GM12891 (cell line): Measurements from ENCODE around the gene LRRC32.
"Not testable (repeated sequence)": the region's sequence is repeated elsewhere in the genome, so short reads cannot be mapped to it uniquely, and the experiment has no call there.

ENCODE experiments used
- DNase-seq: peaks from one replicate; pipeline ENCODE4 v3.0.0; 2011; ENCODE audit warnings: low spot score; ENCODE audit not compliant: insufficient read length
- FAIRE-seq: peaks from 2 replicates; lab custom pipeline; 2011; peaks lifted over from hg19 to GRCh38; lab: Jason Lieb, UNC
- PAX5 ChIP-seq: IDR thresholded peaks from 2 replicates; pipeline ENCODE4 v1.6.1; 2011; ENCODE audit warnings: low read length, moderate library complexity, mild to moderate bottlenecking; ENCODE audit not compliant: insufficient read depth, severe bottlenecking
- POLR2A ChIP-seq: IDR thresholded peaks from 2 replicates; pipeline ENCODE4 v1.6.1; 2011; ENCODE audit warnings: low read depth, low read length, control low read depth
- POLR2AphosphoS5 ChIP-seq: IDR thresholded peaks from 2 replicates; pipeline ENCODE4 v1.6.1; 2011; ENCODE audit warnings: low read depth, low read length, control low read depth
- POU2F2 ChIP-seq: IDR thresholded peaks from 2 replicates; pipeline ENCODE4 v1.6.1; 2011; ENCODE audit warnings: low read depth, mild to moderate bottlenecking, control low read depth, low read length, moderate library complexity
- SPI1 ChIP-seq: IDR thresholded peaks from 2 replicates; pipeline ENCODE4 v1.6.1; 2011; ENCODE audit warnings: low read depth, low read length, control low read depth
- TAF1 ChIP-seq: IDR thresholded peaks from 2 replicates; pipeline ENCODE4 v1.6.1; 2011; ENCODE audit warnings: low read depth, low read length, control low read depth

LRRC32 gene

DNA sequence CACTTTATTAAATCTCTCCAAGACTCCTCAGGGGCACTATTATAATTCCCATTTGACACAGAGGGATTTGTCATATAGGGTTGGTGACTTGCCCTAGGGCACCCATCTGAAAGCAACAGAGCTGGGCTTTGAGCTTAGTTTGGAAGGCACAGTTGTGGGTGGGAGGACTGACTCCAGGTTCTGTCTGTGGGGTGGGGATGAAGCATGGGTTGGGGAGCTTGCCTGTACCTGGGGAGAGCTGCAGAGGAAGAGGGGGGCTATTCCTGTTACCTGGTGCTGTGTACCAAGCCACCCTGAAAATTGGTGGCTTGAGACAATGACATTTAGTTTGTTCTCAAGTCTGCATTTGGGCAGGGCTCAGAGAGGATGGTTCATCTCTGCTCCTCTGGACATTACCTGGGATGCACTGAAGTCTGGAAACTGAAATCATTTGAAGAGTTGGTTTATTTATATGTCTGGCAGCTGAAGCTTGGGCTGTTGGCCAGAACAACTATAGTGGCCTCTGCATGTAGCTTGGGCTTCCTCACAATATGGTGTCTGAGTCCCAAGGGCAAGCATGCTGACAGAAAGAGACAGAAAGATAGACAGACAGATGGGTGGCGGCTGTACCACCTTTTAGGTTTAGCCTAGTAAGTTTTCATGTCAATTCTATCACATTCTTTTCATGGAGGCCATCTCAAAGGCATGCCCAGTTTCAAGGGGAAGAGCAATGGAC is 44.9 kb downstream of the LRRC32 start:
- TF ChIP-seq POU2F2, result no peak
- no peak for TF ChIP-seq POLR2A
- TF ChIP-seq PAX5, result no peak
- no peak for TF ChIP-seq POLR2AphosphoS5
- TF ChIP-seq TAF1, result no peak
- TF ChIP-seq SPI1, result no peak
- DNase-seq (no peak), FAIRE-seq (no peak)

DNA sequence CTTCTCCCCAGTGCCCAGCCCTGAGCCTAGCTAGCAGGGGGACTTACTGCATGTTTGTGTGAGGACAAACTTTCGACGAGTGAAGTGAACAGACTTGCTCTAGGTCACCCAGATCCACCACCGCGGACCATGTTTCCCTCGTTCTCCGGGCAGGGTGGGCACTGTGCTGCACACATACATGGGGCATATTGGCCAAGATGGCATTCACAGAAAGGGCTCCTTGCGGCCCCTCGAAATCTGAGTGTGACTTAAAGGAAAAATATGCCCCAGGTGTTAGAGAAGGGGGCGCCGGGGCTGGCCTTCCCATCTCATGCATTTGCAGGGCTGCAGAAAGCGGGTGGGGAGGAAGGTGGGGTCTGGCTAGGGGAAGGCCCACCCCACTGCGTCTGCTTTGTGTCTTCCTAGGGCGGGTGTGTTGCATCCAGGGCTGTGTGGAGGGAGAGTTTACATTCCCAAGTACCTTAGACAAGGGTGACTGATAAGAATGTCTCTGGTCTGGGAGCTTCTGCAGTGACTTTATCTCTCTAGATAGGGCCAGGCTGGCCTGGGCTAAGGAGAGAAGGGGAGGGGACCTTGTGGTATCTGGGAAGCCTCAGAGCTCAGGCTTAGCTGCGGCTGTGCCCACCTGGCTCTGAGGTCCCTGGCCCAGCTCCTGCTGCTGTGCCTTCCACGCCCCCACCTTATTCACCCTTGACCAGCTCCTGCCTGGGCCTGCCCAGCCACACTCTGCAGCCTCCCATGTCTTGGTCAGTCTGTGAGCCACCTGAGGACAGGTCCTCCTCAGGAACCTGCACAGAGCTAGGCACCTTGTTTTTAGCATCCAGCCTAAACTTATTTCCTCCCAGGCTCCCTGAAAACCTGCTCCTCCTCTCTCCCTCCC is 45.8 kb downstream of the LRRC32 start:
- no peak for DNase-seq
- no peak for TF ChIP-seq POLR2A
- no peak for TF ChIP-seq POU2F2
- no peak for TF ChIP-seq POLR2AphosphoS5
- no peak for TF ChIP-seq SPI1
- no peak for TF ChIP-seq TAF1
- TF ChIP-seq PAX5, result no peak
- FAIRE-seq, result no peak

DNA sequence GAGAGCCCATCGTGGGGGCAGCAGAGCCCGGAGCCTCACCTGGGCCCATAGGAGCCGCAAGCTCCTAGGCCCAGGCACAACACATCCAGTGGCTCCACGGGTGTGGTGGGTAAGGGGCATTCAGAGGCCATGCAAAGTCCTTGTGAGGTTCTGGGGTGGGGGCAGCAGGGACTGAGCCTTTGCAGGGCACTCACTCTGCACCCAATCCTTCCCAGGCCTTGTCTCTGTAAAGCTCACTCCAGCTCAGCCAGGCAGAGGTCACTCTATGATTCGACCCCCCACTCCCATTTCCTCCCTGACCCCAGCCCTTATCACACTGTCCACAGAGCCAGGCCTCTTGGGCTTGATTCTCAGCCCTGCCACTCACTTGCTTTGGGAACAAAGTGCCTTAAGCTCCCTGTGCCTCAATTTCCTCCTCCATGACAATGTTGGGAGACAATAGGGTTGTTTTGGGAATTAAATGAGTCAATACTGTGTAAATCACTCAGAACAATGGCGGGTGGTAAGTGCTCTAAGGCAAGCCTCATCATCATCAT is 46.6 kb downstream of the LRRC32 start:
- TF ChIP-seq POU2F2, result no peak
- TF ChIP-seq POLR2AphosphoS5, result no peak
- TF ChIP-seq TAF1, result no peak
- TF ChIP-seq PAX5, result no peak
- TF ChIP-seq SPI1, result no peak
- TF ChIP-seq POLR2A, result no peak
- no peak for FAIRE-seq
- no peak for DNase-seq

DNA sequence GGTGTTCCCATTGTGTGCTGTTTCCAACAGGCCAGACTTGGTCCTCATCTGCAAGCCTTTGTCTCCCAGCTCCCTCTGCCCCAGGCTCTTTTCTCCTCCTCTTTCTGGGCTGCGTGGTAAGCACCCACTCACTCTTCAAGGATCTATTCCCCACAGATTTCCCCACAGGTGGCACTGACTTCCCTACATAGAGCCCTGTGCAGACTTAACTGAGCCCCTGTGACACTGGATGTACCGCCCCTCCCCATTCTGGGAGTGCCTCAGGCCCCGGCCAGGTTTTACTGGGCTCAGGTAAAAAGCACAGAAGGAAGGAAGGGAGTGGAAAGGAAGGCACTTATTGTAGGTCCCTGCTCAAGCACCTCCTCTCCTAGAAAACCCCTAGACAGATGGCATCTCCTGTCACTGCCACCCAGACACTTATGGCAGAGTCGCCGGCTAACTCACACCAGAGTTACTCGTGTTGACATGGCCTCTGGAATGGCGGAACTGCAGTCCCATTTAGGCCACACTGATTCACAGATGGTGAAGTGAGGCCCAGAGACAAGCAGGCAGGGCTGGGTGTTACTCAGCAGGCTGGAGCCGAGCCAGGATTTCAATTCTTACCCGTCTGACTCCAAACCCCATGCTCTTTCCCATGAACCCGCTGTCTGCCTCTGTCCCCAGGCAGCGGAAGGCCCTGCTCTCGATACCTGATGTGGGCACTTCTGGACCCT is 47.2 kb downstream of the LRRC32 start:
- FAIRE-seq, result no peak
- no peak for DNase-seq
- no peak for TF ChIP-seq POLR2A
- TF ChIP-seq POU2F2, result no peak
- no peak for TF ChIP-seq TAF1
- no peak for TF ChIP-seq POLR2AphosphoS5
- no peak for TF ChIP-seq PAX5
- no peak for TF ChIP-seq SPI1

DNA sequence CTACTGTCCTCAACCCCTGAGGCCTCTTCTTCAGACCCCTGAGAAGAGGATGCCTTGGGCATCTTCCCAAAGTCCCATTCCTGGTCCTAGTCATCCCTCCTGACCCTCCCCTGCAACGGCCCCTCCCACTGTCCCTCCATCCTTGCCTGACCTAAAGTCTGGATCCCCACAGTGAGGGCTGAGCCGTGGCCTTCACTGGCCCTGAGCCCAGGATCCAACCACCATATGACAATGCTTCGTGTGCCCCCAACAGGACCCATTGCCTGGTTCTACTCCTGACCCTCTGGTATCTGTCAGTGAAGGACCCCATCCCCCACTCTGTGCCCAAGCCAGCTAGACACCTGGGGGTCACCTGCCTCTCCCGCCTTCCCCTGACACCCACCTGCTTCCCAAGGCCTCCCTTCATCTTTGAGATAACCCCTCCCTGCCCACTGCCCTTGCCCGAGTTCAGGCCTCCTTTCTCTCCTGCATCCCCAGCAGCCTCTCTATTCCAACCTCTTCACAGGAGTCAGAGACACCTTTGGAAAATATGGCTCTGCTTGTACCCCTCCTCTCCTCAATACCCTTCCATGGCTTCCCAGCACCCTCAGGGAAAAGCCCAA is 48.0 kb downstream of the LRRC32 start:
- DNase-seq, result no peak
- no peak for FAIRE-seq
- TF ChIP-seq TAF1 (no peak), SPI1 (no peak), PAX5 (no peak), POLR2AphosphoS5 (no peak), POU2F2 (no peak), POLR2A (no peak)

DNA sequence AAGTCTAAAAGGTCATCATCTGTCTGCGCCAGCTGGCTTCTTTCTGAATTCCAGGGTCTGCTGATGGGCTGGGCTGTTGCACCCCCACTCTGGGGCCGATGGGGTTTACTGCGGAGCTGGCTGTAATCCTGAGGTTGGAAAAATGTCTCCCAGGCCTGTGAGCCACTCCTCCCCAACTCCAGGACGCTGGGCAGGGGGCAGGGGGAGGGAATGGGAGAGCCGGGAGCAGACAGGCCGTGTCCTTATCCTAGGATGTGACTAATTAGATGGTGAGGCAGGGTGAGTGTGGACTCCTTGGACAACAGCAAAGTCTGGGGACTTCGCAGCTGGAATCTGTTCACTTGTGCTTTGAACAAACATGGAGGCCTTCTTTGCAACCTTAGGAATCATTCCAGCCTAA is 48.7 kb downstream of the LRRC32 start:
- no peak for FAIRE-seq
- TF ChIP-seq TAF1 (no peak), PAX5 (no peak), POLR2AphosphoS5 (no peak), SPI1 (no peak), POLR2A (no peak), POU2F2 (no peak)

DNA sequence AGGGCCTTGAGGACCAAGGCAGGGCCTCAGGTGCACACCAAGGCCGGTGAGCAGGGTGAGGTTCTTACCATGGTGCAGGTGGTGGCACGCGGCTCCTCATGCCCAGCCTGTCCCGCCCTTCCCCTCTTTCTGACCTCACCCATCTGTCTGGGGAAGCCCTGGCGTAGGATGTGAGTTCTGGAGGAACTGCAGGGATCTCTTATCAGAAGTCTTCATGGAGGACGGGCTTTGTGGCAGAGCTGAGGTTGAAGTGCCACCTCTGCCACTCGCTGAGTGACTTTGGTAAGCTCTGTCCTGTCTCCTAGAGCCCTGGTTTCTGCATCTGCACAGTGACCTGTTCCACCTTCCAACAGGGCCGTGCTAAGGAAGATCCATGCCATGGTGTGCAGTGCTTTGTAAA is 49.1 kb downstream of the LRRC32 start:
- no peak for FAIRE-seq
- DNase-seq, result no peak
- no peak for TF ChIP-seq POU2F2
- no peak for TF ChIP-seq POLR2A
- TF ChIP-seq POLR2AphosphoS5, result no peak
- no peak for TF ChIP-seq TAF1
- TF ChIP-seq PAX5, result no peak
- TF ChIP-seq SPI1, result no peak

More for the DNA sequence above, 48.7 kb downstream of the LRRC32 start:
- DNase-seq, result no peak

DNA sequence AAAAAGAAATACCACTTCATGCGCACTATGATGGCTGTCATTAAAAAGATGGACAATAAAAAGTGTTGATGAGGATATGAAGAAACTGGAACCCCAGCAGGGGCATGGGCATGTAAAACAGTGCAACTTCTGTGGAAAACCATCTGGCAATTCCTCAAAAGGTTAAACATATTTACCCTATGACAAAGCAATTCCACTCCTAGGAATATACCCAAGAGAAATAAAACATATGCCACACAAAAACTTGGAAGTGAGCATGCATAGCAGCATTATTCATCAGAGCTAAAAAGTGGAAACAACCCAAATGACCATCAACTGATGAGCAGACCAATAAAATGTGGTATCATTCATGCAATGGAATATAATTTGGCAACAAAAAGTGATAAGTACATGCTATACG is 50.1 kb downstream of the LRRC32 start:
- FAIRE-seq (no peak), DNase-seq (no peak)
- no peak for TF ChIP-seq SPI1
- no peak for TF ChIP-seq POU2F2
- no peak for TF ChIP-seq POLR2A
- no peak for TF ChIP-seq TAF1
- no peak for TF ChIP-seq PAX5
- TF ChIP-seq POLR2AphosphoS5, result no peak

DNA sequence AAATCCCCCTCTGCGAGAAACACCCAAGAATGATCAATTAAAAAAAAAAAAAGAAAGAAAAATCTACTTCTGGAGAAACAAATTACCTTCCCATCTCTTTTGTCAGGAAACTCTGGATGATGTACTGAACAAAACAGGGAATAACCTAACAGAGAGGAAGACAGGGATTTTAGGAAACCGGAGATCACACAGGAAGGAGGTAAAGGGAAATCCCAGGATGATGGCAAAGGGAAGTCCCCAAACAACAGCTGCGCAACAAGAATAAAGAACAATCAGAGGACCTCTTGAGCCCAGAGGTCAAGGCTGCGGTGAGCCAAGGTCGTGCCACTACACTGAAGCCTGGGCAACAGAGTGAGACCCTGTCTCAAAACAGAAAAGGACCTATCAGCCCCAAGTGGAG is 50.7 kb downstream of the LRRC32 start:
- DNase-seq, FAIRE-seq: not testable (repeated sequence)
